ENCODE results near the gene GMDS.

Gene GMDS

DNA sequence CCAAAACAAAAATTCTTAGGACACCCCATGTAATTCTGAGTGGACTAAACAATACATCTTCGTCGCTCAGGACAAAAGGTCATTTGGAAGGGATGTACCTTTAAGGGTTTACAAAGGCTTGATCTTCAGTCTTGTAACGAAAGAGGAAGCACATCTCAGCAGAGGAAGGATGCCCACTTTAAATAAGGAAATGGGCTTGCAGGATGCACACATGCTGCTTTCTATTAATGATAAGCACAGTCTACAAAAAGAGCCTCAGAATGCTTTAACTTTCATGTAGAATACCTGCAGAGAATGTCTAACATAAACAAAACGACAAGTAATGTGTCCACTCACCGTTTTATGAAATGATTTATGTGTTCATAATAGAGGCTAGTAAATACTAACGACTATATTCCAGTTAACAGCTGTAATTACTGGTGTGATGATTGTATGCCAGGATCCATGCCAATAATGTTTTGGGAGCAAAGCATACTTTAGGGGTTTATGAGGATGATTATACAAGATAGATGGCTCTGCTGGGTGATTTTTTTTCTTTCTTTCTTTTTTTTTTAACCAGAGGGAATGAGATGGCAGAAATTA, 216.9 kb downstream of the GMDS start:
- peak; percentile 7 for DNase-seq (ENCODE audit: extremely low read depth, insufficient read length)
- H3K4me3 ChIP-seq (replicated peaks; ENCODE audit: low read depth, low read length), result no peak overlapping the region
- no peaks in the 10 kb centered on the region for H3K36me3 ChIP-seq (ENCODE audit: control insufficient read depth, insufficient read depth, low read length)
- TF ChIP-seq, protein P1, sequence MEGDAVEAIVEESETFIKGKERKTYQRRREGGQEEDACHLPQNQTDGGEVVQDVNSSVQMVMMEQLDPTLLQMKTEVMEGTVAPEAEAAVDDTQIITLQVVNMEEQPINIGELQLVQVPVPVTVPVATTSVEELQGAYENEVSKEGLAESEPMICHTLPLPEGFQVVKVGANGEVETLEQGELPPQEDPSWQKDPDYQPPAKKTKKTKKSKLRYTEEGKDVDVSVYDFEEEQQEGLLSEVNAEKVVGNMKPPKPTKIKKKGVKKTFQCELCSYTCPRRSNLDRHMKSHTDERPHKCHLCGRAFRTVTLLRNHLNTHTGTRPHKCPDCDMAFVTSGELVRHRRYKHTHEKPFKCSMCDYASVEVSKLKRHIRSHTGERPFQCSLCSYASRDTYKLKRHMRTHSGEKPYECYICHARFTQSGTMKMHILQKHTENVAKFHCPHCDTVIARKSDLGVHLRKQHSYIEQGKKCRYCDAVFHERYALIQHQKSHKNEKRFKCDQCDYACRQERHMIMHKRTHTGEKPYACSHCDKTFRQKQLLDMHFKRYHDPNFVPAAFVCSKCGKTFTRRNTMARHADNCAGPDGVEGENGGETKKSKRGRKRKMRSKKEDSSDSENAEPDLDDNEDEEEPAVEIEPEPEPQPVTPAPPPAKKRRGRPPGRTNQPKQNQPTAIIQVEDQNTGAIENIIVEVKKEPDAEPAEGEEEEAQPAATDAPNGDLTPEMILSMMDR (IDR thresholded peaks at IDR 0.05; ENCODE audit: insufficient read depth, low read length, poor library complexity, severe bottlenecking), result no peak
- H3K27me3 ChIP-seq (replicated peaks; ENCODE audit: control insufficient read depth, insufficient read depth, low read length), result no peaks in the 10 kb centered on the region

DNA sequence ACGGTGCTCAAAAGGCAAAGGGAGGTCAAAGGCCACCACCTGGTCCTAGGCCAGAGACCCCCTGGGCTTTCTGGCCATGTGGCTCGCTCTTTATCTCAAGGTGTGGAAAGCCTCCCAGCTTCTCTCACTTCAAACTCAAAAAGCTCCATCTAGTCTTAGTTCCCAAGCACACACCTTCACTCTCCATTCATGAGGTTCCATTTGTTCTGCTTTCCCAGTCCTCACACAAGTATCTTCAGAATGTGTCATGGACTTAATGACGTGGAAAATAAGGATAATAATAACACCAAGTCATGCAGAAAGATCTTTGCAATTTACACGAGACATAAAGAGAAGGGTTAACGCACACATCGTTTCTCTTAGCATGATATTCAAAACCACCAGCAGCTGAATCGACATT, 219.3 kb downstream of the GMDS start:
- no peaks in the 10 kb centered on the region for H3K27me3 ChIP-seq (replicated peaks; ENCODE audit: control insufficient read depth, insufficient read depth, low read length)
- H3K4me3 ChIP-seq (replicated peaks; ENCODE audit: low read depth, low read length), result no peak overlapping the region
- TF ChIP-seq, protein P1 (IDR thresholded peaks at IDR 0.05; ENCODE audit: insufficient read depth, low read length, poor library complexity, severe bottlenecking), result no peak
- H3K36me3 ChIP-seq (ENCODE audit: control insufficient read depth, insufficient read depth, low read length), result no peaks in the 10 kb centered on the region
- DNase-seq (ENCODE audit: extremely low read depth, insufficient read length), result no peak

DNA sequence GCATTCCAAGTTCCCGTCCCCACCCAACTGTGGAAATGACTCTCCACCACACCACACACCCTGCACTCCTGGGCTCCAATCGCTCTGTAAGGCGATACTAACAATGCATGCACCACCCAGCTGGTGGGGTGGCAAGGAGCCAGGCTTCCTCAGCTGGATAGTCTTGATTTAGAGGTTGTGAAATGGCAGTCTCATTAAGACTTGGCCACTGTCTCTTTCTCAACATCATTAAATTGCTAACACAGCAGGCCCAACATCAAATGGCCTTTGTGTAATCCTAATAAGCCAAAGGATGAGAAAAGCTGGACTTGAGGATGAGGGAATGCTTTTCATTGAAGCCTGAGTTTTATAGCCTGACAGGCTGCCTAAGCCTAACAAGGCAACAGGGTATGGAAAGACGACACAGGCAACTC, 223.7 kb downstream of the GMDS start:
- DNase-seq (ENCODE audit: extremely low read depth, insufficient read length), result no peak
- TF ChIP-seq, protein P1 (IDR thresholded peaks at IDR 0.05; ENCODE audit: insufficient read depth, low read length, poor library complexity, severe bottlenecking), result no peak
- H3K36me3 ChIP-seq (ENCODE audit: control insufficient read depth, insufficient read depth, low read length), result no peaks in the 10 kb centered on the region

DNA sequence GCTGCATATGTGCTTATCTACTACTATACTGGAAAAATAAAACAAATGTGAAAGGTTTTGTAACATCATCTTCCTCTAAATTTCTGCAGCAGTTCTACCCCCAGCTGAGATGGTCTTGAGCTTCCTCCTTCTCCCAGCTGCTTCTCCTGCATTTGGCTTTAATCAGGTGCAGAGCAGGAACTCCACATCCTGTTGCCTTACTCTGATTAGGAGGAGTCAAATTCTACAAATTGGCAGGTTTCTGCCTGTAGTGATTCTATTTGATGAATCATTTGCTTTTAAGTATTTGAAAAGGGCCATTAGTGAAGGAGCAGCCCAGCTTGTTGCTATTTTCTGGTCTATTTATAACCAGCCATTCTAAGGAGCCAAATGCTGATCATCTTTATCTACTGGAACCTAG, 224.5 kb downstream of the GMDS start:
- DNase-seq (ENCODE audit: extremely low read depth, insufficient read length), result no peak

More for the DNA sequence above, 223.7 kb downstream of the GMDS start:
- Histone ChIP-seq H3K4me3 (replicated peaks; ENCODE audit: low read depth, low read length) (no peak overlapping the region), H3K27me3 (replicated peaks; ENCODE audit: control insufficient read depth, insufficient read depth, low read length) (no peaks in the 10 kb centered on the region)

DNA sequence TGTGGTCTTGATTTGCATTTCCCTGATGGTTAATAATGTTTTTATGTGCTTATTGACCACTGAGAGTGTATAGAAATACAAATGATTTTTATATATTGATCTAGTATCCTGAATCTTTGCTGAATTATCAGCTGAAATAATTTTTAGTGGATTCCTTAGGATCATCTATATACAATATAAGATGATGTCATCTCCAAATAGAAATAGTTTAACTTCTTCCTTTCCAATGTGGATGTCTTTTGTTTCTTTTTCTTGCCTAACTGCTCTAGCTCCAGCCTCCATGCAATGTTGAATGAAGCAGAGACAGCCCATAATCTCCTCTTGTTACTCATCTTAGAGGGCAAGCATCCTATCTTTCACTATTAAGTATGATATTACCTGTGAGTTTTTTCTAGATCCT, 226.4 kb downstream of the GMDS start:
- TF ChIP-seq, protein P1 (IDR thresholded peaks at IDR 0.05; ENCODE audit: insufficient read depth, low read length, poor library complexity, severe bottlenecking), result no peak
- Histone ChIP-seq H3K36me3 (ENCODE audit: control insufficient read depth, insufficient read depth, low read length) (no peaks in the 10 kb centered on the region), H3K27me3 (replicated peaks; ENCODE audit: control insufficient read depth, insufficient read depth, low read length) (no peaks in the 10 kb centered on the region), H3K4me3 (replicated peaks; ENCODE audit: low read depth, low read length) (no peak overlapping the region)
- no peak for DNase-seq (ENCODE audit: extremely low read depth, insufficient read length)

More for the DNA sequence above, 224.5 kb downstream of the GMDS start:
- no peak overlapping the region for H3K4me3 ChIP-seq (replicated peaks; ENCODE audit: low read depth, low read length)
- no peaks in the 10 kb centered on the region for H3K36me3 ChIP-seq (ENCODE audit: control insufficient read depth, insufficient read depth, low read length)
- H3K27me3 ChIP-seq (replicated peaks; ENCODE audit: control insufficient read depth, insufficient read depth, low read length), result no peaks in the 10 kb centered on the region
- TF ChIP-seq, protein P1 (IDR thresholded peaks at IDR 0.05; ENCODE audit: insufficient read depth, low read length, poor library complexity, severe bottlenecking), result no peak

DNA sequence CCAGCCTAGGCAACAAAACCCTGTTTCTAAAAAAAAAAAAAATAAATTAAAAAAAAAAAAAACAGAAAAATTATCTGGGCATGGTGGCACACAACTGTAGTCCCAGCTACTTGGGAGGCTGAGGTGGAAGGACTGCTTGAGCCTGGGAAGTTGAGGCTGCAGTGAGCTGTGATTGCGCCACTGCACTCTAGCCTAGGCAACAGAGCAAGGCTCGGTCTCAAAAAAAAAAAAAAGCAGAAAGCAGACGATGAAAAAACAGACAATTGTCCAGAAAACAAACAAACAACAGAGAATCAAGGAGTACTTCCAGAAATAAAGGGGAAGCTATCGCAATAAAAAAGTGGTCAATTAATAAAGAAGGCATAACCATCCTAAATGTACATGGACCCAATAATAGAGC, 229.4 kb downstream of the GMDS start:
- no peaks in the 10 kb centered on the region for H3K36me3 ChIP-seq (ENCODE audit: control insufficient read depth, insufficient read depth, low read length)
- H3K4me3 ChIP-seq (replicated peaks; ENCODE audit: low read depth, low read length), result no peak overlapping the region
- DNase-seq (ENCODE audit: extremely low read depth, insufficient read length), result no peak
- TF ChIP-seq, protein P1 (IDR thresholded peaks at IDR 0.05; ENCODE audit: insufficient read depth, low read length, poor library complexity, severe bottlenecking), result no peak
- H3K27me3 ChIP-seq (replicated peaks; ENCODE audit: control insufficient read depth, insufficient read depth, low read length), result no peaks in the 10 kb centered on the region
